Body of pancreas (tissue), 4 donors: Measurements from ENCODE around the gene PTPN5. TPM values are rescaled to one million over a fixed set of nuclear protein-coding genes. Genes with fewer than 3 reads are reported as not detected.

Experiments used
- ATAC-seq: fragments of 150-250 bp; one replicate; pipeline ENCODE4 v1.9.1; 2016
- DNase-seq, 4 donors: peaks; one replicate each; pipeline ENCODE4 v3.0.0-alpha.2; 2019
- H3K27ac ChIP-seq, 4 donors: fragments of 200-600 bp; sonication (generic); 1 replicate in 3 of 4; 2 replicates in 1 of 4; pipeline versions ENCODE4 v1.5.1 to v1.6.1; 2016 to 2019; ENCODE audit warnings: mild to moderate bottlenecking in 1 of 4, mixed read lengths in 1 of 4, moderate library complexity in 1 of 4
- H3K27me3 ChIP-seq, 2 donors: fragments of 200-600 bp; sonication (generic); one replicate each; pipeline ENCODE4 v1.6.0; 2016; ENCODE audit warnings: mild to moderate bottlenecking in 1 of 2
- H3K36me3 ChIP-seq, 2 donors: fragments of 200-600 bp; sonication (generic); replicated peaks in 1 of 2; 2 replicates each; pipeline ENCODE4 v1.5.1; 2016; ENCODE audit warnings: low read depth in 2 of 2; ENCODE audit not compliant: insufficient read depth in 1 of 2
- H3K4me1 ChIP-seq: fragments of 200-600 bp; sonication (generic); one replicate; pipeline ENCODE4 v1.6.0; 2016
- H3K4me3 ChIP-seq, 2 donors: fragments of 200-600 bp; sonication (generic); 1 replicate in 1 of 2; 2 replicates in 1 of 2; pipeline ENCODE4 v1.5.1; 2016 to 2019
- H3K9me3 ChIP-seq, 3 donors: fragments of 200-600 bp; sonication (generic); 1 replicate in 2 of 3; 2 replicates in 1 of 3; pipeline ENCODE4 v1.5.1; 2016
- POLR2A ChIP-seq, 3 donors: fragments of 450-650 bp; IDR thresholded peaks; one replicate each; pipeline ENCODE4 v1.6.1; 2016; ENCODE audit warnings: antibody characterized with exemption in 3 of 3, mild to moderate bottlenecking in 2 of 3
- WGBS, 2 donors: methylation state at CpG; one replicate each; pipeline ENCODE4 v1.1.5; 2017; 5-methylcytosine and 5-hydroxymethylcytosine counted together
- intact Hi-C: fragments of 100-400 bp; cut with DNase I; formaldehyde crosslinking; loops from one replicate; pipeline ENCODE4 v1.15.1; 2023
- total RNA-seq, 2 donors: library from RNA; depleted of rRNA; stranded (reverse); fragments of >200 nt; gene quantifications; one replicate each; pipeline ENCODE4 v1.1.0, GENCODE V29; 2016
- TF ChIP-seq, protein P1 (sequence below), 7 experiments: fragments of 450-650 bp in 4 of 7; fragments of 200-600 bp in 3 of 7; sonication (generic) in 3 of 7; IDR thresholded peaks; one replicate each; pipeline ENCODE4 v1.5.1; 2016 to 2019; ENCODE audit warnings: antibody characterized with exemption in 7 of 7

Gene PTPN5
- total RNA-seq, 2 donors from 2014 or later: 0.26 TPM; not detected in 1

DNA sequence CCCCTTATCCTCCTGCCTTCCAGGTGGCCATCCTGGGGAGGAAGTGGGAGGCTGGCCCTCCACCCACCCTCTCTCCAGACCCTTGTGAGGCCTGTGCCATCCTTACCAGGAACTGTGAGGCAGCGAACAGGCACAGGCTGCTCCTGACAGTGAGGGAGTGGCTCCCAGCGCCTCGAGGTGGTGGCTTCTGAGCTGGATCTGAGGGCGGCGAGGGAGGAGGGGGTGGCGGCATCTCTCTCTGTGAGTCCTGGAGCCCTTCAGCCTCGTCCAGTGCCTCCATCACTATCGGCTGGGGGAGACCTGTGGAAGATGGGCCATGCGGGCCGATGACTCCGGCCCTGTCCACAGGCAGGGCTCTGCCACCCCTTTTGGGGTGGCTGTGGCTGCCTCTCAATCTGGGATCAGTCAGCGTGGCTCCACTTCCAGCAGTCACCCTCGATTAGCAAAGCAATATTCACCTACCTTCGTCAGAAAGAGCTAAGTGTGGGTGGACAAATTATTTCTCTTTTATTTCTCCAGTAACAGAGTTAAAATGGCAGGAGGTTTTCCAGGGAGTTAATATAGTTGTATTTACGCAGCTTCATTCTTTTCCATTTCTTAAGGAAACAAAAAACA is 47.6 kb downstream of the PTPN5 start:
- intact Hi-C loops: no loop called here
- Histone ChIP-seq H3K27me3 (no peaks in the 10 kb centered on the region), H3K27ac (no peak overlapping the region), H3K36me3 (no peaks in the 10 kb centered on the region), H3K9me3 (no peaks in the 10 kb centered on the region), H3K4me3 (no peak overlapping the region), H3K4me1 (no peaks in the 10 kb centered on the region)
- WGBS, 2 donors: 76 to 80% methylated on average over 7 to 15 of the region's 15 CpGs
- ATAC-seq: no peak
- TF ChIP-seq, protein P1, sequence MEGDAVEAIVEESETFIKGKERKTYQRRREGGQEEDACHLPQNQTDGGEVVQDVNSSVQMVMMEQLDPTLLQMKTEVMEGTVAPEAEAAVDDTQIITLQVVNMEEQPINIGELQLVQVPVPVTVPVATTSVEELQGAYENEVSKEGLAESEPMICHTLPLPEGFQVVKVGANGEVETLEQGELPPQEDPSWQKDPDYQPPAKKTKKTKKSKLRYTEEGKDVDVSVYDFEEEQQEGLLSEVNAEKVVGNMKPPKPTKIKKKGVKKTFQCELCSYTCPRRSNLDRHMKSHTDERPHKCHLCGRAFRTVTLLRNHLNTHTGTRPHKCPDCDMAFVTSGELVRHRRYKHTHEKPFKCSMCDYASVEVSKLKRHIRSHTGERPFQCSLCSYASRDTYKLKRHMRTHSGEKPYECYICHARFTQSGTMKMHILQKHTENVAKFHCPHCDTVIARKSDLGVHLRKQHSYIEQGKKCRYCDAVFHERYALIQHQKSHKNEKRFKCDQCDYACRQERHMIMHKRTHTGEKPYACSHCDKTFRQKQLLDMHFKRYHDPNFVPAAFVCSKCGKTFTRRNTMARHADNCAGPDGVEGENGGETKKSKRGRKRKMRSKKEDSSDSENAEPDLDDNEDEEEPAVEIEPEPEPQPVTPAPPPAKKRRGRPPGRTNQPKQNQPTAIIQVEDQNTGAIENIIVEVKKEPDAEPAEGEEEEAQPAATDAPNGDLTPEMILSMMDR (IDR thresholded peaks at IDR 0.05): no peak
- no peak for TF ChIP-seq POLR2A (IDR thresholded peaks at IDR 0.05)
- no peak for DNase-seq

DNA sequence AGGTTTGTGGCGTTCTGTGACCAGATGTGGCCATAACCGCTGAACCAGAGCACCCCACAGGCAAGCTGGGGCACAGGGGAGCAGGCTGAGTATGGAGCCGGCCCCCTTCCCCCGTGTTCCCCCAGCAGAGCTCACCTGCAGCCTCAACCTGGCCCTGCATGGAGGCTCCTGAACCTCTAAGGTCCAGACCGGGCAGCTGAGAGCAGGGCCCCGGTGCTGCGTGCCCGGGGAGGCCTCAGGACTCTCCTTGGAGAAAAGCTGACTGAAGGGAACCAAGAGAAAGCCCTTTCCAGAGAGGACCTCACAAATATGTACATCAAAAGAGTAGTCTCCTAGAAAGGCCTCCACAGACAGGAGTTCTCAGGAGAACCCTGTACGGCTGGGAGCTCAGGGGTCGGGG is 48.2 kb downstream of the PTPN5 start:
- H3K36me3 ChIP-seq: no peaks in the 10 kb centered on the region
- no peak for ATAC-seq
- H3K27me3 ChIP-seq: no peaks in the 10 kb centered on the region
- H3K9me3 ChIP-seq: no peaks in the 10 kb centered on the region
- 76 to 87% methylated on average over 5 to 10 of the region's 10 CpGs for WGBS, 2 donors
- DNase-seq: no peak
- TF ChIP-seq, protein P1 (IDR thresholded peaks at IDR 0.05): no peak
- no peak for TF ChIP-seq POLR2A (IDR thresholded peaks at IDR 0.05)
- H3K4me1 ChIP-seq: no peaks in the 10 kb centered on the region
- H3K4me3 ChIP-seq: no peak overlapping the region
- intact Hi-C loops: no loop called here
- H3K27ac ChIP-seq: no peak overlapping the region

DNA sequence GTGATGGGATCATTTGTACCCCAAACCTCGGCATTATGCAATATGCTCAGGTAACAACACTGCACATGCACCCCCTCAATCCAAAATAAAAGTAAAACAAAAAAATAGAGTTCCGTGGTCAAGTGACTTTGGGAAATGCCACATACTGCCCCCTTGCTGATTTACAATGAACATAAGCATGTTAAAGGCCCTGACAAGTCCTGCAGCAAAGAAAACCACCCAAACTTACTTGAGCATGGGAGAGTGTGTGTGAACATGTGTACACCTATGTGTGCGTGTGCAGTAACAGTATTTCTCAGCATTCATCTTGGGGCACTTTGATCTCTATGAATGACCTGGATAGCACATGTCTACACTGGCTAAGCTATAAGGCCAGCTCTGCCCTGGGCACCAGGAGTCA is 49.8 kb downstream of the PTPN5 start:
- H3K27ac ChIP-seq: no peak overlapping the region
- DNase-seq: no peak
- H3K9me3 ChIP-seq: no peaks in the 10 kb centered on the region
- 69 to 71% methylated on average over 3 of the region's 3 CpGs for WGBS, 2 donors
- TF ChIP-seq POLR2A (IDR thresholded peaks at IDR 0.05): no peak
- TF ChIP-seq, protein P1 (IDR thresholded peaks at IDR 0.05): no peak
- no peak overlapping the region for H3K4me3 ChIP-seq
- H3K27me3 ChIP-seq: no peaks in the 10 kb centered on the region
- no peaks in the 10 kb centered on the region for H3K4me1 ChIP-seq
- no peaks in the 10 kb centered on the region for H3K36me3 ChIP-seq
- intact Hi-C loops: no loop called here
- ATAC-seq: no peak

DNA sequence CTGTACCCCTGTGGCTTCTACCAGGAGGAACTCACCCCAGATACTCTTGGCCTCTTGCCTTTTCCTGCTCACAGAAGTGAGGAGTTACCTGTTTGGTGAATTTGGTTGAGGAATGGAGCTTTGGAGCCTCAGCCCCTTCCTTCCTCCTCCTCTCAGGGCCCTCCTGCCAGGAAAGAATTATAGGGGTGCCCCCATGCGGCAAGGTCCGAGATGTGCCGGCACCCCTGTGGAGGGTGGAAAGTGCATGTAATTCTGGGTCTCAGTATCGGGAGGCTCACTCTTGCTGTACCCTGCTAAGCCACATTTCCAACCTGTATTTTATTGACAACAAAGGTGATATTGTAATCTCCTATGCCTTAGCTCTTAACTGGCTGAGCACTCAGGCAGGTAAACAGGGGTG is 51.9 kb downstream of the PTPN5 start:
- Histone ChIP-seq H3K4me3 (no peak overlapping the region), H3K27ac (no peak overlapping the region), H3K27me3 (no peaks in the 10 kb centered on the region), H3K9me3 (no peaks in the 10 kb centered on the region), H3K4me1 (no peaks in the 10 kb centered on the region), H3K36me3 (no peaks in the 10 kb centered on the region)
- 53 to 68% methylated on average over 4 of the region's 4 CpGs for WGBS, 2 donors
- ATAC-seq (no peak), DNase-seq (no peak)
- intact Hi-C loops: loop anchor here (10.0 kb wide), 2 partner anchors 195 to 625 kb away; no protein-coding TSS in a partner anchor
- TF ChIP-seq, protein P1 (IDR thresholded peaks at IDR 0.05): no peak
- TF ChIP-seq POLR2A (IDR thresholded peaks at IDR 0.05): no peak

DNA sequence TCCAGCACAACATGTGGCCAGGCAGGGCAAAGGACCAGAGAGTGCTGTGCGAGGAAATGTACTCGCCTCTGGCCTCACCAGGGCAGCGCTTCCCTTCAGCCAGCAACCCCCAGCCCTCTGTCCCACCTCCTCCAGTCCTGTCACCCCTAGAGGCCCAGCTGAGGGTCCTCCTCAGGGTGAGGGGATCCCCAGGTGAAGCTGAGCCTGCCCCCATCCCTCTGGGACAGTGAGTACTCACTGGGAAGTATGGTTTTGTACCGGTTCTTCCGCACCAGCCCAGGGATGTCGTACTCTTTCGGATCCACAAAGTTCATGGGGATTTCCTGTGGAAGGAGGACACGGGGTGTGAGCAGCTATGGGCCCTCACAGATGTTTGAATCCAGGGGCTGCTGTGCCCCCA is 54.0 kb downstream of the PTPN5 start:
- 77 to 85% methylated on average over 5 to 6 of the region's 8 CpGs for WGBS, 2 donors
- H3K4me3 ChIP-seq: no peak overlapping the region
- intact Hi-C loops: loop anchor here (10.0 kb wide), 2 partner anchors 193 to 623 kb away; no protein-coding TSS in a partner anchor
- no peak overlapping the region for H3K27ac ChIP-seq
- no peaks in the 10 kb centered on the region for H3K27me3 ChIP-seq
- ATAC-seq (no peak), DNase-seq (no peak)
- H3K36me3 ChIP-seq: no peaks in the 10 kb centered on the region
- TF ChIP-seq, protein P1 (IDR thresholded peaks at IDR 0.05): no peak
- no peak for TF ChIP-seq POLR2A (IDR thresholded peaks at IDR 0.05)
- no peaks in the 10 kb centered on the region for H3K4me1 ChIP-seq
- no peaks in the 10 kb centered on the region for H3K9me3 ChIP-seq
